Anterior cingulate cortex (tissue), 58 donors: ENCODE results near the gene EPB41L2.
"Not testable (repeated sequence)": the region's sequence is repeated elsewhere in the genome, so short reads cannot be mapped to it uniquely, and the experiment has no call there.

Experiments used
- DNase-seq, 58 donors: peaks; one replicate each; lab custom pipeline; 2025; lab: John Stamatoyannopoulos, UW

Gene EPB41L2

GRCh38 chr6:130961148-130961547 lies 101.9 kb downstream of the EPB41L2 start:
- no peak for DNase-seq

DNA sequence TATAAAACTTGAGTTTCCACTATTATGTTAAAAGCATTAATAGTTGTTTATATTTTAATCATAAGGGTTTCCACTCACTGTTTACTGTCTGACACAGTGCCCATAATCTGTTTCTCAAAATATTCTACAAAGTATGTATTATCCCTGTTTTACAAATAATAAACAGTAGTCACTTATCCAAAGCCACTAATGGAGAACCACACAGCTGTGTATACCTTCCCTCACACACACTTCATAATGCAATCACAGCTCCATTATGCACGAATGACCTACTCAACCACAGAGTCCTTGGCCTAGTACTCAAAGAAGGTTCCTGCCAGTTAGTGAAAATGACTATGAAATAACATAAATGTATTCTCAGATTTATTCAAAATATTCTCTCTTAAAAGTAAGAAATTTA lies 103.1 kb downstream of the EPB41L2 start:
- no peak for DNase-seq

- DNase-seq, result no peak
These were observed 104.6 kb downstream of the EPB41L2 start for GRCh38 chr6:130958468-130958867.

- DNase-seq, result no peak
These were observed 107.3 kb downstream of the EPB41L2 start for GRCh38 chr6:130955755-130956154.

DNA sequence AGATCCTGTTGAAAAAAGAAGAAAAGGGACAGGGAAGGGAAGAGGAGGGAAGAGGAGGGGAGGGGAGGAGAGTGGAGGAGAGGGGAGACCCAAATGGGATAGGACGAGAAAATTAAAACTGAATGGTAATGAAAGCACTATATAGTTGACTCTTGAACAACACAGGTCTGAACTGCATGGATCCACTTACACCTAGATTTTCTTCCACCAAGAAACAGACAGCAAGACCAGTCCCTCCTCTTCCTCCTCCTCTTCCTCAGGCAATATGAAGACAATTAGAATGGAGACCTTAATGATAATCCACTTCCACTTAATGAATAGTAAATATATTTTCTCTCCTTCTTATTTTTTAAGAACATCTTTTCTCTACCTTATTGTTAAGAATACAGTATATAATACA lies 113.5 kb downstream of the EPB41L2 start:
- no peak for DNase-seq

DNA sequence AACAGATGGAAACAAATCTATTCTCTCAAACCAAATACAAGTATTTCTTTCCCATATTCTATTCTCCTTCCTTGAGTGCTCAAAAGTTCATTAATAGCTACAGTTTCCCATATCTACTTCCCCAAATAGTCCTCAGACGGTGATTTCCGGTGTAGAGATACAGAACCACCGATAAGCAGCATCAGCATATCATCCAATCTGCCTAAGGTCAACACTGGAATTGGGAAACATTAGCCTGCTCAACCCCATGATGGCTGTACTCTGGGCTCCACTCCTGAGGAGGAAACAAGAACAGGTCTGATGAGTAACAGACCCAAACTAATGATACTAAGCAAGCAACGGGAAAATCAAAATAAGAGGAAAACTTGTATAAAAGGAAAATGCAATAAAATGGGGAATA lies 115.6 kb downstream of the EPB41L2 start:
- peak in 1 of 58 donors; percentile 9 for DNase-seq

DNA sequence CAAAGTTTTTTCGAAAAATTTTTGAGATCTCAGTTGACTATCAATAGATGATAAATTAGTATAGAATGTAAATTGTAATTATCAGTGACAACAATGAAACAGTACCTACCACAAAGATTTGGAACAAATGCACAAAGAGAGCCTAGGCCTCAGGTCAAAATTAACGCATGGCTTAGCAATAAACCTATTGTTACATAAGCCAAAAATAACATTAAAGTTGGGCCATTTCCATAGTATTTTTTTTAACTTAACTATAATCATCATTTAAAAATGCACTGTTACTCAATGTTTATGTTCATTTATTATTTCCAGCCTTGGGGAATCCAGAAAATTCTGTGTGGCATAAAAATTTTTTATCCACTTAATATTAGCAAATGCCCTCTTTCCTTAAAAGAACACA lies 117.0 kb downstream of the EPB41L2 start:
- DNase-seq, result no peak

GRCh38 chr6:130945401-130945919 lies 117.6 kb downstream of the EPB41L2 start:
- DNase-seq, result no peak

- peak in 4 of 58 donors; percentile 21 to 52 (median 30) for DNase-seq
These were observed 118.6 kb downstream of the EPB41L2 start for GRCh38 chr6:130944486-130944885.

DNA sequence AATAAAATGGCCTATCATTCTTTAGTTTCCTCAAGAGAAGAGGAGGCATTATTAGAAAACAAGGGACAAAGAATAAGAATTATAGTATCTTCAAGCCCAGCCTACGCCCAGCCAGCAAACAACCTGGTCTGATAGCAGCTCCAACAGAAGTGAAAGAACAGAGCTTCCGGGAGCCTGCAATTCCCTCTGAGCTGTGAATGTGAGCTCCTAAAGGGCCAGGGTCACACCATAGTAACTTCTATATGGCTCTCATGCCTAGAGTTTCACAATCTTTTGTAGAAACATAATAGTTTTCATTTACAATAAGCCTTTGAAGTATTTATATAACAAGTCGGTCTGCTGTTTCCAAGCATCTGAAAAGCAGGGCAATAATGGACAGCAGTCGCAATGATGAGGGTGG lies 119.3 kb downstream of the EPB41L2 start:
- peak in 4 of 58 donors; percentile 9 to 43 (median 12) for DNase-seq

DNA sequence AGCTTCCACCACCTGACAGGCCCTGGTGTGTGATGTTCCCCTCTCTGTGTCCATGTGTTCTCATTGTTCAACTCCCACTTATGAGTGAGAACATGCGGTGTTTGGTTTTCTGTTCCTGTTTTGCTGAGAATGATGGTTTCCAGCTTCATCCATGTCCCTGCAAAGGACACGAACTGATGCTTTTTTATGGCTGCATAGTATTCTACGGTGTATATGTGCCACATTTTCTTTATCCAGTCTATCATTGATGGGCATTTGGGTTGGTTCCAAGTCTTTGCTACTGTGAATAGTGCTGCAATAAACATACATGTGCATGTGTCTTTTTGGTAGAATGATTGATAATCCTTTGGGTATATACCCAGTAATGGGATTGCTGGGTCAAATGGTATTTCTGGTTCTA lies 120.3 kb downstream of the EPB41L2 start:
- not testable (repeated sequence) for DNase-seq

GRCh38 chr6:130937942-130938604 lies 125.0 kb downstream of the EPB41L2 start:
- DNase-seq, result no peak

GRCh38 chr6:130936933-130937332 lies 126.1 kb downstream of the EPB41L2 start:
- no peak for DNase-seq

GRCh38 chr6:130935978-130936377 lies 127.1 kb downstream of the EPB41L2 start:
- no peak for DNase-seq

- no peak for DNase-seq
These were observed 128.0 kb downstream of the EPB41L2 start for GRCh38 chr6:130934848-130935585.

DNA sequence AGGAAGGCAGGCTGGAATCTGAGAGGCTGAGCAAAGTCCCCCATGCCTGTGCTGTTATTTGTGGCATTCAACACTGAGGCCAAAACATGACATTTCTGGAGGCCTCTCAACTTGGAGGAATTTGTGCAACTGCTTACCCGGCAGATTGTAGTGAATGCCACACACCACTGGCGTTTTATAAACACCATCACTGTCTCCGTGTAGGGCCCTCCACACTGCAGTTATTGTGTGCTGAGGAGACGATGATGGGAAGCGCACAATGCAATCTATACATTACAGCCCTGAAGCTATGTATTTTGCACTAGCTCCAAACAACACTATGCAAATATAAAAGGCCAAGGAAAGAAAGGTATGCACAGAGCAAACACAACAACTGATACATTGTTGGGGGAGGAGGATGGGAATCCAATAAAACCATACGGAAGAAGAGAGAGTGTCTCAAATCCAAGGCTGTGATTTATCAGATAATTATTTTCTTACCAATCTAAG lies 129.3 kb downstream of the EPB41L2 start:
- peak in 13 of 58 donors; percentile 9 to 61 (median 46) for DNase-seq

- DNase-seq, result no peak
These were observed 130.1 kb downstream of the EPB41L2 start for GRCh38 chr6:130932921-130933320.

- DNase-seq, result no peak
These were observed 130.6 kb downstream of the EPB41L2 start for GRCh38 chr6:130932438-130932837.

- no peak for DNase-seq
These were observed 131.4 kb downstream of the EPB41L2 start for GRCh38 chr6:130931683-130932082.

DNA sequence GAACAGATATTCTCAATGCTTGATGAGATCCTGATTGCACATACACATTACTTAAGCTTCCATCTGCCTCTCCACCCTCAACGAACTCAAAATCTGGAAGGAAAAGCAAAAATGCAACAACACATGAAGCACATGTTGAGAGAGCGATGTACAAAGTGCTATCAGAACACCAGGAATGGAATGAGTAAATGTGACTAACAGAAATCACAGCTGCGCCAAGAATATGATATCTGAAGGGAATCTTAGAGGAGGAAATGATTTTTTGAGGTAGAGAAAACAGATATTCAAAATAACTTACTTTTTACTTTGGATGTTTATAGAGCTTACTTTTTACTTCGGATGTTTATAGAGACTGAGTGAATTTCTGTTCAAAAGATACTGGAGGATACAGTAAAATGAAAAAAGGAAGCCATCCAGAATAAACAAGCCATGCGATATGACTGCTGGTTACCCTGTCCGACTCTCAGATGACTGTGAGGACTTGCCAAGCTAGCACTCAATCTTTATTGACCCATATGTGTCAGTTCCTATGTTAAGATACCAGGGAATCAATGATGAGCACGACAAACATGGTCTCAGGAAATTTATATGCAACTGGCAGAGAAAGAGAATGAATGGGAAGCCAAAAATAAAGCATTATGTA lies 133.9 kb downstream of the EPB41L2 start:
- DNase-seq, result peak in 4 of 58 donors; percentile 27 to 66 (median 46)
